HG02943 (cell line): ENCODE data around the gene SLC22A5.
"Not testable (repeated sequence)": the region's sequence is repeated elsewhere in the genome, so short reads cannot be mapped to it uniquely, and the experiment has no call there.

ENCODE experiments used
- ATAC-seq: cut with Tn5 transposase; IDR thresholded peaks from one replicate; pipeline ENCODE4 v1.9.1; 2021; ENCODE audit warnings: mild to moderate bottlenecking, low read depth, moderate library complexity; ENCODE audit not compliant: unreplicated experiment

Gene SLC22A5

DNA sequence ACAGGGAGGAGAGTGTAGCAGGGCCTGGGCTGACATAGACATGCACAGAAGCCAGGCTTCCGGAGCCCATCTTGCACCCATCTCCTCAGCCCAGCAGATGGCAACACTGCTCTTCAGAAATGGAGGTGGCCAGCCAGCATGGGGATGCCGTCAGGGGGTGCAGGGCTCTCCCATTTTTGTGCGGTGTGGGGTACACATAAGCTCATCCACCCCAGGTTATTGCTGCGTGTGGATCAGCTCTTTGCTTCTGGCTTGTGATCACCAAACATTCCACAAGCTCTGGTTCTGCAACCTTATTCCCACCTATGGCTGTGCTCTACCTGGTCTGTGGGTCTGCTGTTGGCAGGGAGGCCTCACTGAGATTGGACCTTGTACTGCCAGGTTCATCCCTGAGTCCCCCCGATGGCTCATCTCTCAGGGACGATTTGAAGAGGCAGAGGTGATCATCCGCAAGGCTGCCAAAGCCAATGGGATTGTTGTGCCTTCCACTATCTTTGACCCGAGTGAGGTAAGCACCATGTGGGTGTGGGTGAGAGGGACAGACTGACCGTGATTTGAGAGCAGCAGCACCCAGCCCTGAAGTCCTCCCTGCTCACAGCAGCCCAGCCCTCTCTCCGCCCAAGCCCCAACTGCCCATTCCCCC lies 17.3 kb downstream of the SLC22A5 start:
- no peak for ATAC-seq

DNA sequence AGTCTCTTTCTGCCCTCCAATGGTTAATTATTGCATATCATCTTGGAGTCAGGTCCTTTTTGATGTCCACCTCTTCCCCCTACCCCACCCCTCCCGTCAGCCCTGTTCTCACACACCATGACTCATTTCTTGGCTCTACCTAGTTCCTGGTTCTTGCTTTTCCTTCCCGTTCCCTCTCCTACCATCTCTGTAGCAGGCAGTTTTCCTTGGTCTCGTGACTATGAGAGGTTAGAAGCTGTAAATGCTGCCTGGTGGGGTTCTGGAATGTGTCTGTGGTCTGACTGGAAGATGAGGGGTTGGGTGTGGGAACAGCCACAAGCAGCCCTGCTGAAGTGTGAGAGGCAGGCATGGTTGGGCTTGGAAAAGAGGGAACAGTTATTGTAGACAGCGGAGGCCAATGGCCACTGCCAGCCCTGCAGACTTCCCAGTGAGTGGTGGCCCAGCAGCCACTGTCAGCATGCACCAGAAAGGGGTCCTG lies 18.2 kb downstream of the SLC22A5 start:
- no peak for ATAC-seq

DNA sequence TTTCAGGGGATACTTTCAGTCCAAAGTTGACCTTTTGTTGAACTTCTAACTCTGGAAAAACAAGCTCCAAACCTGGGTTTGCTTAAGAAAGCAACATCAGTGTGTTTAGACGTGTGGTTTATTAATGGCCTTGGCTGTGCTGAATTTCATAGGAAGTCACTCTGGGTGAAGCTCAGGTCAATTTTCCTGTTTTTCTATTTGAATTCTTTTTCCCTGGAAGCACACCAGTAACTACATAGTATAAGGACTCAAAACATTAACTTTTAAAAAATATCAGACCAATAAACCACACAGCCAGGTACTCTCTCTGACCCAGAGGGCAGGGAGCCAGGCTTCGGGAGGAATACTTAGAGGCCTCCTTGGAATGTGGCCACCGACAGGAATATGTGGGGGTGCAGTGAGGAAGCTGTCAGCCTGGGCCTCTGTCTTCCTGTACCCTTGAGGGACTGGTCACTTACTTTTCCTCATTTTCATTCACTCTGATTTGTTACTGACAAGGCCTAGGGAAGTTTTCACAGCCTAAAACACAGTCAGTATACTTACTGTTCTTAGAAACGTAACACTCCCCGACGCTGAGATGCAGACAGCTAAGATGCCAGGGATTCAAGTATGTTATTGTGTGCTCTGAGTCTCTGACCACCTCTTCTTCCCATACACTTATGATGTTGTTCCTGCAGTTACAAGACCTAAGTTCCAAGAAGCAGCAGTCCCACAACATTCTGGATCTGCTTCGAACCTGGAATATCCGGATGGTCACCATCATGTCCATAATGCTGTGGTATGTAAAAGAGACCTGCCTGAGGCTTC lies 18.9 kb downstream of the SLC22A5 start:
- no peak for ATAC-seq

GRCh38 chr5:132389051-132389331 lies 19.5 kb downstream of the SLC22A5 start:
- ATAC-seq: no peak

- ATAC-seq: no peak
Measured at GRCh38 chr5:132389585-132390286, 20.2 kb downstream of the SLC22A5 start.

DNA sequence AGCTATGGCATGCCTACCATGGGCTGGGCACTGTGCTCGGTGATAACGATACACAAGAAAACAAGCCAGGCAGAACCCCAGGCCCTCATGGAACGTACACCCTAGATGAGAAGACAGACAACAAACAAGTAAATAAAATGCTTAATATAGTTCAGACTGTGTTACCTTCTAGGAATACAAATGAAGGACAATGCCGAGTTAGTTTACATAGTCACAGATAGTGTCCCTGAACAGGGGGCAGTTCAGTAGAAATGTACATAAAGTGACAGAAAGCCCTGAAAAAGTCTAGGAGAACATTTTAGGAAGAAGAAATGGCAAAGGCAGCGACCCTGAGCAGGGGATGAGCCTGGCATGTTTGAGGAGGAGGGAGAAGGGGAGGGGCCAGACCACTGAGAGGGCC lies 21.7 kb downstream of the SLC22A5 start:
- no peak for ATAC-seq

DNA sequence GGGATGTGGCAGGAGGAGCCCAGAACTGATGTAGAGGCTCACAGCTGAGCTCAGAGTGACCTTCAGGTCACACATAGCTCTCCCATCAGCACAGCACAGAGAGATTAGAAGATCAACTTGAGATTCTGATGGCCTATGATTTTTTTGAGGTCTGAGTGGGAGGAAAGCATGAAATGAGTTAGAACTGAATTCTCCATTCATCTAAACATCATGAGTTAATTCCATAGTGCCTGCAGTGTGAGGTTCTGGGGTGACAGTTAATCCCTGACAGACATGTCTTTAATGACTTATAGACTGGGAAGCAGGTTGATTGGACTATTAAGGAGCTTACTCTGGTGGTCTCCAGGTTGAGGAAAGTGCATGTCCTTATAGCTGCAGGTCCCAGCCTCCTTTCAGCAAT lies 22.4 kb downstream of the SLC22A5 start:
- ATAC-seq: no peak

- no peak for ATAC-seq
Measured at GRCh38 chr5:132392411-132392810, 22.9 kb downstream of the SLC22A5 start.

DNA sequence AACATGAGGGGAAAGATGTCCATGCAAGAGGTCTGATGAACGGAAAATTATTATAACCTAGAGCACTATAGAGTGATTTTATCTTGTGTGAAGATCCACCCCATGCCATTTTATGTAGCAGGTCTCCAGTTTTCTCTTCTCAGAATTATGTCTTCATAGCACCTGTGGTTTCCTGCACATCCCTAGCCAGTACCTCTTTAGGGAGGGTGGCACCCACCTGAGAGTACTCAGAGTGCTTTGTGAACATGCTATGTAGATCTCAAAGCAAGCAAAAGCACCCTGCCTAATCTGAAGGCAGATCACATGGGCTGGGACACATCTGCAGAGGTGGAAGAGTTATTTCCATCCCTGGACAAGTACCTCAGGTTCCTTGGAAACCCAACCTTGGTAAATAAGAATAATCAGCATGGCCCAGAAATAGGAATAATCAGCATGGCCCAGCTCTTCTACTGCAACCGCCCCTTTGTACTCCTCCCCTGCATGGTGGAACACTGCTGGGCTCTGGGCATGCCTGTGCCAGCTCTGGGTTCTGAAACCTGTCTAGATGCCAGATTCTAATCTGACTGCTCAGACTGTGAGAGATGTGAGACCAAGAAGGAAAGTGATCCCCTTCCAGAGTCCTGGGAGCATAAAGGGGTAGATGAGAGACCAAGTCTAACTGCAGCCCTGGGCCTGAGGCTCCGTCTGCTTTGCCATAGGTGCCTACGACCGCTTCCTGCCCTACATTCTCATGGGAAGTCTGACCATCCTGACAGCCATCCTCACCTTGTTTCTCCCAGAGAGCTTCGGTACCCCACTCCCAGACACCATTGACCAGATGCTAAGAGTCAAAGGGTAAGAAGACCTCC lies 23.7 kb downstream of the SLC22A5 start:
- ATAC-seq: no peak

GRCh38 chr5:132394667-132395259 lies 25.3 kb downstream of the SLC22A5 start:
- ATAC-seq: no peak

DNA sequence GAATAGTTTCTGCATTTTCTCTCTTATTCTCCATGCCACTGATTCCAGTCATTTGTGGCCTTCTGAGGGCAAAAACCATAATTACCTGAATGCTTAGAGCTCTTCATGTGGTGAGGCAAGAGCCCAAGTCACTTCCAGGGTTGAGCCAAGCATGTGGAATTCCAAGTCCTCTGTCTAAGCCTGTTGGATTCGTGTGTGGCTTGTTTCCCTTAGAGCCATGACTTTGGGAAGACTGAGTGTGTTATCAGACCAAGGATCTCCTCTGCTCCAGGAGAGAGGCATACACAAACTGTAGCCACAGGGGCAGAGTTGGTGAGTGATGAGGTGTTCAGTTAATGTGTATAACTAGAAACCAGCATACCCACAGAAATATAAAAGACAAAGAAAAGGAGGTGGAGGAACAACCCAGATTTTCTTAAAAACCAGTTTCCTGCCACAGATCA lies 27.1 kb downstream of the SLC22A5 start:
- no peak for ATAC-seq

- no peak for ATAC-seq
Measured at GRCh38 chr5:132397224-132397623, 27.7 kb downstream of the SLC22A5 start.

- not testable (repeated sequence) for ATAC-seq
Measured at GRCh38 chr5:132397936-132398675, 28.6 kb downstream of the SLC22A5 start.

DNA sequence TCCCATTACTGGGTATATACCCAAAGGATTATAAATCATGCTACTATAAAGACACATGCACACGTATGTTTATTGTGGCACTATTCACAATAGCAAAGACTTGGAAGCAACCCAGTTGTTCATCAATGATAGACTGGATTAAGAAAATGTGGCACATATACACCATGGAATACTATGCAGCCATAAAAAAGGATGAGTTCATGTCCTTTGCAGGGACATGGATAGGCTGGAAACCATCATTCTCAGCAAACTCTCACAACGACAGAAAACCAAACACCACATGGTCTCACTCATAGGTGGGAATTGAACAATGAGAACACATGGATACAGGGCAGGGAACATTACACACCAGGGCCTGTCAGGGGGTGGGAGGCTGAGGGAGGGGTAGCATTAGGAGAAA lies 34.5 kb downstream of the SLC22A5 start:
- not testable (repeated sequence) for ATAC-seq

DNA sequence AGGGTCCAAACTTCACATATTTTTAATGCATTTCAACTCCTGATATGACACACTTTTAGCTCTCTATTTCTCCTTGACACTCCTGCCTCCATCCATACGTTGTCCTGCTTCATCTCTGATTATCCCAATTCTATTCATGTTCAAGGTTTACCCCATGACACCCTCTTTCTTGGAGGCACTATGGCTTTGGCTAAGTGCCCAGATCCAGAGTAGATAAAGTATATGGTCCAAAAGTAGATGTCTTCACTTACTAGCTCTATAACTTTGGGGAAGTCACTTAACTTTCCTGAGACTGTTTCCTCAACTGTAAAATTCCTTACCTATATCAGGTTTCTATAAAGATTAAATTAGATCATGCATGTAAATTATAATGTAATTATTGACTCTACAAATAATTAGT lies 36.1 kb downstream of the SLC22A5 start:
- no peak for ATAC-seq

- ATAC-seq: no peak
Measured at GRCh38 chr5:132406144-132406783, 36.8 kb downstream of the SLC22A5 start.

DNA sequence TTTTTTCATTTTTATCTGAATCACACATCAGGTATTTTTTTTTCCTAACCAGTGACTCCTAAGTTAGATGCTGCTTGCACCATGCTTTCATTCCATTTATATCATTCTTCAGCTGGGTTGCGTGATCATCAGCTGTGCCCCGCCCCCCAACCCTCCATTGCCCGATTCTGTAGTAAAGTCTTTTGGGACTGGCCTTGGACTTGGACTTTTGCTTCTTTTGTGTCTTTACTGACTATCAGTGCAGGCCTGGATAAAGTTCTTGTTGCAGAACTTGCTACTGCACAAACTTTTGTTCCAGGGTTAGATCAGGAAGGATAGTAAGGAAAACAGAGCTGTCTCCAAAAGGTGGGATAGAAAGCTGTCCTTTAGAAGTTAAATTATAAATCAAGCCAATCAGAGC lies 38.5 kb downstream of the SLC22A5 start:
- ATAC-seq: no peak

DNA sequence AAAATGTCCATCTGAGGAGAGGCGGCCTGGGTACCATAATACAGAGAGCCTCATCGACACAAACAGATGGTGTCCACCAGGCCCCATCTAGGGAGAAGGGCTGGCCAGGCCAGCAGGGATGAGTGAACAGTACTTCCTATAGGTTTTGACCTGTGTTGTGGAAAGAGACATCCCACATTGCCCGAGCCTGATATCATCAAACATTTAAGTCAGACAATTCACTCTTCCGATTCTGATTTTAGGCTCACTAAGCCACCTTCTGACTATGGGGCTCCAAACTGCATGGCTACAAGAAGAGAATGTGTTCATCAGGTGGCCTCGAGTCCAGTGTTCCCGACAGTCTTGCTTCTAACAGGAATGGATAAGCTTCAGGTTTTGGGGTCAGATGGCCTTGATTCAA lies 38.9 kb downstream of the SLC22A5 start:
- no peak for ATAC-seq

- no peak for ATAC-seq
Measured at GRCh38 chr5:132408965-132409364, 39.5 kb downstream of the SLC22A5 start.
